ENCODE measurements around the gene PAK4.
"Not testable (repeated sequence)": the region's sequence is repeated elsewhere in the genome, so short reads cannot be mapped to it uniquely, and the experiment has no call there.

Gene PAK4

GRCh38 chr19:39200066-39200802, 74.6 kb downstream of the PAK4 start:
- no peak overlapping the region for H3K4me3 Mint-ChIP-seq
- peaks cover 10 to 20% of the 10 kb centered on the region in 2 donors for H3K4me1 Mint-ChIP-seq (ENCODE audit: low read depth in 2 of 2)

GRCh38 chr19:39200803-39201115, 75.2 kb downstream of the PAK4 start:
- H3K36me3 Mint-ChIP-seq (ENCODE audit: insufficient read depth) = peaks cover 5% of the 10 kb centered on the region
- H3K4me3 Mint-ChIP-seq = no peak overlapping the region
- H3K9me3 Mint-ChIP-seq = no peaks in the 10 kb centered on the region
- ATAC-seq (replicated peaks) = no peak
- peaks cover 74 to 98% of the 10 kb centered on the region in 2 donors for H3K27me3 Mint-ChIP-seq
- H3K27ac Mint-ChIP-seq = no peak overlapping the region
- H3K4me1 Mint-ChIP-seq (ENCODE audit: low read depth in 2 of 2) = peaks cover 10 to 15% of the 10 kb centered on the region in 2 donors
- DNase-seq = no peak

More at GRCh38 chr19:39200066-39200802, 74.6 kb downstream of the PAK4 start:
- no peak for ATAC-seq (replicated peaks)
- Mint-ChIP-seq H3K36me3 (ENCODE audit: insufficient read depth) (peaks cover 5% of the 10 kb centered on the region), H3K9me3 (no peaks in the 10 kb centered on the region), H3K27me3 (peaks cover 74 to 98% of the 10 kb centered on the region in 2 donors), H3K27ac (no peak overlapping the region)
- DNase-seq = no peak

DNA sequence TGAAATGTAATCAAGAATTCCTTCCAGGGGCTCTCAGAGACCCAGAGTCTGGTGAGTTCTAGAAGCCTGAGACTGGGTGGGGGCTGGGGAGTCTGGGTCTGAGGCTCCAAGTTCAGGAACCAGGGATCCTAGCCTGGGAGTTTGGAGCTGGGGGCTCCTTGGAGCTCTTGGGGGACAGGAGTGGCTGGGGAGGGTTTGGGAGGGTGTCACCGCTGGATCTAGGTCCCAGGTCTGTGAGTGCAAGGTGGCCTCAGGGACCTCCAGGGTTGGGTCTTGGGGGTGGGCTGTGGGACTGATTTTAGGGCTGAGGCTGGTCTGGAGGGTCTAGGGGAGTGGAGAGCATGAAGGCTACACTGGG, 77.4 kb downstream of the PAK4 start:
- no peaks in the 10 kb centered on the region for H3K4me1 Mint-ChIP-seq (ENCODE audit: low read depth in 2 of 2)
- no peak overlapping the region for H3K4me3 Mint-ChIP-seq
- peaks cover 5% of the 10 kb centered on the region for H3K36me3 Mint-ChIP-seq (ENCODE audit: insufficient read depth)
- DNase-seq = no peak
- ATAC-seq (replicated peaks) = no peak
- peaks cover 63 to 86% of the 10 kb centered on the region in 2 donors for H3K27me3 Mint-ChIP-seq
- H3K9me3 Mint-ChIP-seq = no peaks in the 10 kb centered on the region
- no peak overlapping the region for H3K27ac Mint-ChIP-seq

- Mint-ChIP-seq H3K4me3 (no peak within 1 kb of the TSS), H3K9me3 (no peaks in the 10 kb centered on the region), H3K27me3 (peaks cover 57 to 80% of the 10 kb centered on the region in 2 donors), H3K36me3 (ENCODE audit: insufficient read depth) (peaks cover 5% of the 10 kb centered on the region), H3K4me1 (ENCODE audit: low read depth in 2 of 2) (no peaks in the 10 kb centered on the region), H3K27ac (no peak within 1 kb of the TSS)
- DNase-seq (no peak), ATAC-seq (replicated peaks) (no peak)
Observed at GRCh38 chr19:39203372-39204341, 78.1 kb downstream of the PAK4 start, which contains the start of gene SYCN. TSS of gene SYCN (minus strand) at chr19:39204263. CDS start at chr19:39204254, 9 bp downstream.

GRCh38 chr19:39205449-39205764, 79.8 kb downstream of the PAK4 start:
- Mint-ChIP-seq H3K36me3 (ENCODE audit: insufficient read depth) (peaks cover 5% of the 10 kb centered on the region), H3K27me3 (peaks cover 43 to 62% of the 10 kb centered on the region in 2 donors), H3K4me1 (ENCODE audit: low read depth in 2 of 2) (no peaks in the 10 kb centered on the region), H3K9me3 (no peaks in the 10 kb centered on the region), H3K4me3 (no peak overlapping the region), H3K27ac (no peak overlapping the region)
- DNase-seq (no peak), ATAC-seq (replicated peaks) (no peak)

DNA sequence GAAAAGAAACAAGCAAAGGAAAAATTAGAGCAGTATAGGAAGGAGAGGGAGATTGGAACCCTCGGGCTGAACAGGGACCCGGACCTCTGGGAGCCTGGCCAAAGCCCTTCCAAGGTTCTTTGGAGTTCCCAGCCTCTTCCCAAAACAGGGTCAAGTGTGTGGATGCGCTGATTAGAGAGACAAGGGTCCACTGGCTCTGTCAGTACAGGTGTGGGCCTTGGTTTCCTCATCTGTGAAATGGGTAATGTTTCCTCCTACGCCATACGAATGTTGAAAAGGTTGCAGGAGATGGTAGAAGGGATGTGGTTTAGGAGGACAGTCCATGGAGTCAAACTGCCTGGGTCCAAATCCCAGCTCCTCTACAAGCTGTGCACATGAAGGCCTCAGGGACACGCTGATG, 80.5 kb downstream of the PAK4 start:
- H3K9me3 Mint-ChIP-seq = no peaks in the 10 kb centered on the region
- H3K27ac Mint-ChIP-seq = no peak overlapping the region
- ATAC-seq (replicated peaks) (no peak), DNase-seq (no peak)
- peaks cover 3% of the 10 kb centered on the region for H3K36me3 Mint-ChIP-seq (ENCODE audit: insufficient read depth)
- H3K4me1 Mint-ChIP-seq (ENCODE audit: low read depth in 2 of 2) = no peaks in the 10 kb centered on the region
- H3K4me3 Mint-ChIP-seq = no peak overlapping the region
- H3K27me3 Mint-ChIP-seq = peaks cover 36 to 55% of the 10 kb centered on the region in 2 donors

DNA sequence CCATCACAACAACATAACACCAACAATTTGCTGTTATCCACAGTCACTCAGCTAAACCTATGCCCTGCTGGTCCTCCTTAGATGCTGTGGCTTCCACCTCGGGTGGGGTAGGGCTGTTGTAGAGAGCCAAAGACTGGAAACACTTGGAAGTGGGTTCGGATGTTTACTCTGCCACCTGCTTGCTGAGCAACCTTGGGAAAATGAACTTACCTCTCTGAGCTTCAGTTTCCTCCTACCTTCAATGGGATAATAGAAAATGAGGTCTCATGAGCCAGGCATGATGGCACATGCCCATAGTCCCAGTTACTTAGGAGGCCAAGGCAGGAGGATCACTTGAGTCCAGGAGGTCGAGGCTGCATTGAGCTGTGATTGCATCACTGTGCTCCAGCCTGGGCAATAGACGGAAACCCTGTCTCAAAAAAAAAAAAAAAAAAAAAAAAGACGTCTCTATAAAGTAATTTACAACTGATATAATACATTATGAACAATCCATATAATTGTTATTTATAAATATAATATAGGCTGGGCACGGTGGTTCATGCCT, 81.8 kb downstream of the PAK4 start:
- DNase-seq = no peak
- Mint-ChIP-seq H3K4me1 (ENCODE audit: low read depth in 2 of 2) (no peaks in the 10 kb centered on the region), H3K4me3 (no peak overlapping the region), H3K36me3 (ENCODE audit: insufficient read depth) (peaks cover 3% of the 10 kb centered on the region), H3K27me3 (peaks cover 25 to 43% of the 10 kb centered on the region in 2 donors), H3K27ac (no peak overlapping the region), H3K9me3 (no peaks in the 10 kb centered on the region)
- ATAC-seq (replicated peaks) = no peak

- ATAC-seq (replicated peaks) (no peak), DNase-seq (no peak)
- H3K4me3 Mint-ChIP-seq = no peak overlapping the region
- H3K36me3 Mint-ChIP-seq (ENCODE audit: insufficient read depth) = peaks cover 3% of the 10 kb centered on the region
- peaks cover 16 to 33% of the 10 kb centered on the region in 2 donors for H3K27me3 Mint-ChIP-seq
- no peak overlapping the region for H3K27ac Mint-ChIP-seq
- H3K9me3 Mint-ChIP-seq = no peaks in the 10 kb centered on the region
- no peaks in the 10 kb centered on the region for H3K4me1 Mint-ChIP-seq (ENCODE audit: low read depth in 2 of 2)
Observed at GRCh38 chr19:39208175-39208795, 82.7 kb downstream of the PAK4 start.

DNA sequence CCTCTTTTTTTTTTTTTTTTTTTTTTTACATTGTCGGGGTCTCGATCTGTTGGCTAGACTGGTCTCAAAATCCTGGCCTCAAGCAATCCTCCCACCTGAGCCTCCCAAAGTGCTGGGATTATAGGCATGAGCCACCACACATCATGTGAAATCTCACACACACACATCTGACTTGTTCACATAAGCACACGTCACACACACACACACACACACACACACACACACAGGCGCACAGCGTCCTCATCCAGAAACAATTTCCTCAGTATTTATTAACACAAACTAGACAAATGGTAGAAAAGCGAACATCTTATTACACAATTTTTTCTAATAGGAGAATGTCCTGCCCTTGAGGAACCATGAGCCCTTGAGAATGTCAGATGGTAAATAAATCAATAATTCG, 83.6 kb downstream of the PAK4 start:
- Mint-ChIP-seq H3K4me1 (ENCODE audit: low read depth in 2 of 2) (no peaks in the 10 kb centered on the region), H3K27me3 (peaks cover 6 to 24% of the 10 kb centered on the region in 2 donors), H3K4me3 (no peak overlapping the region), H3K9me3 (no peaks in the 10 kb centered on the region), H3K27ac (no peak overlapping the region), H3K36me3 (ENCODE audit: insufficient read depth) (peaks cover 3% of the 10 kb centered on the region)
- DNase-seq = no peak
- ATAC-seq (replicated peaks) = no peak

GRCh38 chr19:39211731-39212374, 86.3 kb downstream of the PAK4 start:
- no peak for ATAC-seq (replicated peaks)

GRCh38 chr19:39212375-39212742, 86.8 kb downstream of the PAK4 start:
- ATAC-seq (replicated peaks) = peak; percentile 91
- H3K9me3 Mint-ChIP-seq = no peaks in the 10 kb centered on the region
- H3K4me1 Mint-ChIP-seq (ENCODE audit: low read depth in 2 of 2) = no peaks in the 10 kb centered on the region
- H3K27ac Mint-ChIP-seq = no peak overlapping the region
- no peak overlapping the region for H3K4me3 Mint-ChIP-seq
- DNase-seq = peak; percentile 60 to 68 (median 60)
- H3K36me3 Mint-ChIP-seq (ENCODE audit: insufficient read depth) = no peaks in the 10 kb centered on the region
- peaks cover 12 to 15% of the 10 kb centered on the region in 2 donors for H3K27me3 Mint-ChIP-seq

More at GRCh38 chr19:39211731-39212374, 86.3 kb downstream of the PAK4 start:
- Mint-ChIP-seq H3K4me1 (ENCODE audit: low read depth in 2 of 2) (no peaks in the 10 kb centered on the region), H3K36me3 (ENCODE audit: insufficient read depth) (no peaks in the 10 kb centered on the region), H3K9me3 (no peaks in the 10 kb centered on the region), H3K4me3 (no peak overlapping the region), H3K27ac (no peak overlapping the region), H3K27me3 (peaks cover 7 to 10% of the 10 kb centered on the region in 2 donors)
- DNase-seq = no peak

DNA sequence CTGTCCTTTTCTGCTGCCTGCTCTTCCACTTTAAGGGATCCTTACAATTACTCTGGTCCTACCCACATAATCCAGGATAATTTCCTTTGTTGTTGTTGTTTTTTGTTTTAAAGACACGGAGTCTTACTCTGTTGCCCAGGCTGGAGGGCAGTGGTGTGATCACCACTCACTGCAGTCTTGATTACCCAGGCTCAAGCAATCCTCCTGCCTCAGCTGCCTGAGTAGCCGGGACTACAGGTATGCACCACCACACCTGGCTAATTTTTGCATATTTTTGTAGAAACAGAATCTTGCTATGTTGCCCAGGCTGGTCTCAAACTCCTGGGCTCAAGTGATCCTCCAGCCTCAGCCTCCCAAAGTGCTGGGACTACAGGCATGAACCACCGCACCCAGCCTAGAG, 89.7 kb downstream of the PAK4 start:
- not testable (repeated sequence) for H3K9me3 Mint-ChIP-seq; DNase-seq; H3K36me3 Mint-ChIP-seq (ENCODE audit: insufficient read depth); ATAC-seq (replicated peaks); H3K4me1 Mint-ChIP-seq (ENCODE audit: low read depth in 2 of 2); H3K4me3 Mint-ChIP-seq; H3K27ac Mint-ChIP-seq
- H3K27me3 Mint-ChIP-seq = peaks cover 18 to 29% of the 10 kb centered on the region in 2 donors

- Mint-ChIP-seq H3K27ac (no peak overlapping the region), H3K4me1 (ENCODE audit: low read depth in 2 of 2) (no peaks in the 10 kb centered on the region), H3K27me3 (peaks cover 29 to 33% of the 10 kb centered on the region in 2 donors), H3K4me3 (no peak overlapping the region), H3K36me3 (ENCODE audit: insufficient read depth) (no peaks in the 10 kb centered on the region), H3K9me3 (no peaks in the 10 kb centered on the region)
- ATAC-seq (replicated peaks) = no peak
- no peak for DNase-seq
Observed at GRCh38 chr19:39217094-39217493, 91.5 kb downstream of the PAK4 start.
